Neural cell (in vitro differentiated cells): ENCODE measurements around the gene TFB1M. TPM values are rescaled to one million over a fixed set of nuclear protein-coding genes. Genes with fewer than 3 reads are reported as not detected.

Experiments
- H2AFZ ChIP-seq: fragments of 200-600, 300-800 bp; sonication (generic), shearing (Covaris generic); 2 replicates; pipeline ENCODE4 v1.6.0; 2014; ENCODE audit warnings: low read depth, mild to moderate bottlenecking, antibody characterized with exemption, low read length, moderate library complexity
- H3F3A ChIP-seq: fragments of 200-600 bp; shearing (Covaris generic); 2 replicates; pipeline ENCODE4 v1.6.1; 2016; ENCODE audit warnings: mild to moderate bottlenecking, moderate library complexity, mixed read lengths, antibody characterized with exemption, low read length; ENCODE audit not compliant: insufficient read depth, poor library complexity, severe bottlenecking
- H3K27ac ChIP-seq: fragments of 200-600, 300-800 bp; sonication (generic), shearing (Covaris generic); 2 replicates; pipeline ENCODE4 v1.5.1; 2014; ENCODE audit warnings: mild to moderate bottlenecking, low read length, moderate library complexity
- H3K27me3 ChIP-seq: fragments of 300-800, 200-600 bp; sonication (generic), shearing (Covaris generic); 2 replicates; pipeline ENCODE4 v1.6.0; 2014; ENCODE audit warnings: mild to moderate bottlenecking, low read depth, low read length, moderate library complexity; ENCODE audit not compliant: insufficient read depth
- H3K36me3 ChIP-seq: fragments of 300-800, 200-600 bp; sonication (generic), shearing (Covaris generic); 2 replicates; pipeline ENCODE4 v1.5.1; 2014; ENCODE audit warnings: mild to moderate bottlenecking, antibody characterized with exemption, low read length, moderate library complexity; ENCODE audit not compliant: insufficient read depth
- H3K4me2 ChIP-seq: fragments of 300-800, 200-600 bp; sonication (generic), shearing (Covaris generic); 2 replicates; pipeline ENCODE4 v1.6.0; 2014; ENCODE audit warnings: mild to moderate bottlenecking, low read length
- H3K4me3 ChIP-seq: fragments of 300-800, 200-600 bp; sonication (generic), shearing (Covaris generic); 2 replicates; pipeline ENCODE4 v1.5.1; 2014; ENCODE audit warnings: mild to moderate bottlenecking, low read length, moderate library complexity
- H3K79me2 ChIP-seq: fragments of 200-600 bp; shearing (Covaris generic); replicated peaks from 2 replicates; pipeline ENCODE4 v1.6.0; 2014; ENCODE audit warnings: mild to moderate bottlenecking, low read length, moderate library complexity; ENCODE audit not compliant: insufficient read depth
- H3K9ac ChIP-seq: fragments of 300-800, 200-600 bp; sonication (generic), shearing (Covaris generic); 2 replicates; pipeline ENCODE4 v1.6.1; 2016; ENCODE audit warnings: mild to moderate bottlenecking, low read length, mixed read lengths
- H3K9me2 ChIP-seq: fragments of 200-600 bp; shearing (Covaris generic); 2 replicates; pipeline ENCODE4 v1.6.1; 2016; ENCODE audit warnings: mild to moderate bottlenecking, low read length, mixed read lengths; ENCODE audit not compliant: insufficient read depth
- H3K9me3 ChIP-seq: fragments of 200-600, 300-800 bp; sonication (generic), shearing (Covaris generic); 2 replicates; pipeline ENCODE4 v1.6.1; 2016; ENCODE audit warnings: mild to moderate bottlenecking, mixed run types, low read length, moderate library complexity, mixed read lengths
- H4K20me1 ChIP-seq: fragments of 200-600 bp; shearing (Covaris generic); 2 replicates; pipeline ENCODE4 v1.6.1; 2016; ENCODE audit warnings: mild to moderate bottlenecking, mixed run types; ENCODE audit not compliant: insufficient read depth
- CTCF ChIP-seq: fragments of 450-650 bp; IDR thresholded peaks from 2 replicates; pipeline ENCODE4 v1.5.1; 2014; ENCODE audit warnings: antibody characterized with exemption, mild to moderate bottlenecking, moderate library complexity; ENCODE audit not compliant: poor library complexity, severe bottlenecking
- EP300 ChIP-seq: fragments of 450-650 bp; conservative IDR thresholded peaks from 2 replicates; pipeline ENCODE4 v1.6.1; 2014; ENCODE audit warnings: antibody characterized with exemption, mild to moderate bottlenecking, moderate library complexity; ENCODE audit not compliant: poor library complexity, severe bottlenecking
- EZH2 ChIP-seq: fragments of 200-600, 300-800 bp; shearing (Covaris generic), sonication (generic); IDR thresholded peaks from 2 replicates; pipeline ENCODE4 v1.6.1; 2014; ENCODE audit warnings: antibody characterized with exemption, low read length, borderline replicate concordance, mild to moderate bottlenecking; ENCODE audit not compliant: insufficient read depth, poor library complexity, severe bottlenecking
- MXI1 ChIP-seq: fragments of 450-650 bp; conservative IDR thresholded peaks from 2 replicates; pipeline ENCODE4 v1.6.1; 2014; ENCODE audit warnings: antibody characterized with exemption, mild to moderate bottlenecking; ENCODE audit not compliant: poor library complexity, severe bottlenecking
- POLR2AphosphoS5 ChIP-seq: IDR thresholded peaks from 2 replicates; pipeline ENCODE4 v1.6.1; 2012
- RAD21 ChIP-seq: fragments of 450-650 bp; conservative IDR thresholded peaks from 2 replicates; pipeline ENCODE4 v1.6.1; 2014; ENCODE audit warnings: antibody characterized with exemption, mild to moderate bottlenecking, moderate library complexity
- REST ChIP-seq: IDR thresholded peaks from 2 replicates; pipeline ENCODE4 v1.6.1; 2012; ENCODE audit warnings: borderline replicate concordance
- SMC3 ChIP-seq: fragments of 450-650 bp; conservative IDR thresholded peaks from 2 replicates; pipeline ENCODE4 v1.6.1; 2014; ENCODE audit warnings: antibody characterized with exemption, mild to moderate bottlenecking, moderate library complexity; ENCODE audit not compliant: poor library complexity
- TAF1 ChIP-seq: IDR thresholded peaks from 2 replicates; pipeline ENCODE4 v1.6.1; 2012; ENCODE audit warnings: low read depth
- polyA plus RNA-seq: library from polyadenylated mRNA; depleted of rRNA; stranded (reverse); fragments of >200 nt; gene quantifications from 2 replicates; pipeline ENCODE4 v1.2.3, GENCODE V29; 2014

Gene TFB1M
- polyA plus RNA-seq, 1 donor from 2014 or later, result 15.5 TPM

GRCh38 chr6:155263373-155264063 lies 50.8 kb downstream of the TFB1M start, which contains the start of gene CLDN20:
Gene CLDN20 (plus strand): TSS chr6:155264013. CDS start chr6:155275720, 11,707 bp downstream.
- no peak within 1 kb of the TSS for H3K9ac ChIP-seq
- no peaks in the 10 kb centered on the region for H3K9me2 ChIP-seq
- no peaks in the 10 kb centered on the region for H3F3A ChIP-seq
- H3K79me2 ChIP-seq, result no peaks in the 10 kb centered on the region
- no peak within 1 kb of the TSS for H2AFZ ChIP-seq
- no peak within 1 kb of the TSS for H3K4me3 ChIP-seq
- H4K20me1 ChIP-seq, result no peaks in the 10 kb centered on the region
- H3K4me2 ChIP-seq, result no peak within 1 kb of the TSS
- H3K36me3 ChIP-seq, result no peaks in the 10 kb centered on the region
- TF ChIP-seq MXI1, result no peak
- TF ChIP-seq TAF1, result no peak
- no peak within 1 kb of the TSS for H3K27ac ChIP-seq
- H3K27me3 ChIP-seq, result no peaks in the 10 kb centered on the region
- no peaks in the 10 kb centered on the region for H3K9me3 ChIP-seq

- Histone ChIP-seq H3K27me3 (no peaks in the 10 kb centered on the region), H3K36me3 (no peaks in the 10 kb centered on the region), H3K4me2 (no peak overlapping the region), H3K4me3 (no peak overlapping the region), H3K9ac (no peak overlapping the region), H2AFZ (no peak overlapping the region), H3K9me3 (no peaks in the 10 kb centered on the region), H3F3A (no peaks in the 10 kb centered on the region), H4K20me1 (no peaks in the 10 kb centered on the region), H3K9me2 (no peaks in the 10 kb centered on the region), H3K27ac (no peak overlapping the region), H3K79me2 (no peaks in the 10 kb centered on the region)
- TF ChIP-seq POLR2AphosphoS5 (no peak), RAD21 (no peak), EP300 (no peak), SMC3 (no peak), REST (no peak), MXI1 (no peak), EZH2 (no peak), TAF1 (no peak)
Observed at GRCh38 chr6:155262655-155263054, 51.6 kb downstream of the TFB1M start.

DNA sequence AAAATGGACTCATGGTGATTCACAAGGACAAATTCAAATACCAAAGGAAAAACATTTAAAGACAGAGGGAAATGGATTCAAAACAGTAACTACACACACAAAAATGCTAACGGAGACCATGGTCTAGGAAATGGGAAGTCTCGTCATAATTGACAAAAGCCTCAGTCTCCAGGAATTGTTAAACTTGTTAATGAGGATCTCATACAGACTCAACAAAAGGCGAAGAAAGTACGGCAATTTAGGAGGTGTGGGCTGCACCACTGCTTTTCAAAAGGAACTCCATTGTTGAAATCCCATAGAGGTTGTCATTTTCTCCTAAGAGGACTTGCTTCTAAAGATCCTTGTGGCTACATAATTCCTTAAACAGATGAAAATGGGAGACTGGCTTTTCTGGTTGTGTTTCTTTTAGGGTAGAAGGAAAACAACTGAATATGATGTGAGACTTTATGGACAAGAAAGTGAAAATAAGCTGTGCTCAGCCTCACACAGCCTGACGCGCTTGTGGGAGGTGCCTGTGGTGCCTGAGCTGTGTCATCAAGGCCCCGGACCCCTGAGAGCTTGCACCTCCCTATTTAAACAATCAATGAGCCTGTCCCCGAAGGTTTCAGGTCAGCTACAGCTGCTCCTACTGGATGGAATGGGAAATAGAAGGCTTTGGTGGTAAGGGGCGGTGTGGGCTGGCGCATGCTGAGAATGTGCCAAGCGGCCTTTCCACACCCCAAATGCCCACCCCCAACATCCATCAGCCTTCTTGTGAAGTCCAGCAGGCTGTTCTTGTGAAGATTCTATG lies 53.0 kb downstream of the TFB1M start:
- no peaks in the 10 kb centered on the region for H3F3A ChIP-seq
- H3K36me3 ChIP-seq, result no peaks in the 10 kb centered on the region
- no peak overlapping the region for H2AFZ ChIP-seq
- TF ChIP-seq MXI1 (no peak), RAD21 (no peak), EZH2 (no peak), EP300 (no peak), REST (no peak), POLR2AphosphoS5 (no peak), CTCF (no peak), TAF1 (no peak)
- no peaks in the 10 kb centered on the region for H3K9me2 ChIP-seq
- no peaks in the 10 kb centered on the region for H3K79me2 ChIP-seq
- H3K9ac ChIP-seq, result no peak overlapping the region
- no peaks in the 10 kb centered on the region for H3K9me3 ChIP-seq
- H3K27ac ChIP-seq, result no peak overlapping the region
- no peaks in the 10 kb centered on the region for H3K27me3 ChIP-seq
- H3K4me2 ChIP-seq, result no peak overlapping the region
- no peaks in the 10 kb centered on the region for H4K20me1 ChIP-seq
- no peak overlapping the region for H3K4me3 ChIP-seq
